HepG2 (cell line): ENCODE measurements around the gene ECEL1. TPM values are rescaled to one million over a fixed set of nuclear protein-coding genes. Genes with fewer than 3 reads are reported as not detected.

Experiments used
- CTCF ChIP-seq: sonication (generic); formaldehyde crosslinking; IDR thresholded peaks from 2 replicates; pipeline ENCODE4 v1.5.0; 2020; ENCODE audit warnings: mild to moderate bottlenecking, missing genetic modification reagents, moderate library complexity
- HOXA3 ChIP-seq: sonication (generic); formaldehyde crosslinking; IDR thresholded peaks from 2 replicates; pipeline ENCODE4 v1.5.0; 2020; ENCODE audit warnings: missing genetic modification reagents
- MED13 ChIP-seq: sonication (generic); formaldehyde crosslinking; IDR thresholded peaks from 2 replicates; pipeline ENCODE4 v1.5.0; 2020; ENCODE audit warnings: missing genetic modification reagents
- PAWR ChIP-seq: sonication (generic); formaldehyde crosslinking; IDR thresholded peaks from 2 replicates; pipeline ENCODE4 v1.4.0; 2020; ENCODE audit warnings: missing genetic modification reagents, mild to moderate bottlenecking, borderline replicate concordance
- THAP9 ChIP-seq: sonication (generic); formaldehyde crosslinking; IDR thresholded peaks from 2 replicates; pipeline ENCODE4; 2020; ENCODE audit warnings: missing genetic modification reagents, mild to moderate bottlenecking, borderline replicate concordance
- ZBTB4 ChIP-seq: sonication (generic); formaldehyde crosslinking; IDR thresholded peaks from 2 replicates; pipeline ENCODE4 v1.4.0; 2020; ENCODE audit warnings: missing genetic modification reagents, mild to moderate bottlenecking, borderline replicate concordance
- ZNF124 ChIP-seq: sonication (generic); formaldehyde crosslinking; IDR thresholded peaks from 2 replicates; pipeline ENCODE4 v1.4.0; 2020; ENCODE audit warnings: missing genetic modification reagents
- ZNF225 ChIP-seq: sonication (generic); formaldehyde crosslinking; IDR thresholded peaks from 2 replicates; pipeline ENCODE4 v1.4.0; 2020; ENCODE audit warnings: mild to moderate bottlenecking, missing genetic modification reagents
- ZNF543 ChIP-seq: sonication (generic); formaldehyde crosslinking; IDR thresholded peaks from 2 replicates; pipeline ENCODE4 v1.4.0; 2020; ENCODE audit warnings: mild to moderate bottlenecking, missing genetic modification reagents
- ZNF567 ChIP-seq: sonication (generic); formaldehyde crosslinking; IDR thresholded peaks from 2 replicates; pipeline ENCODE4 v1.8.1; 2023; ENCODE audit warnings: mild to moderate bottlenecking, missing genetic modification reagents, borderline replicate concordance
- polyA plus RNA-seq, 8 experiments: library from polyadenylated mRNA; depleted of rRNA in 3 of 8; stranded (reverse) in 7 of 8; unstranded in 1 of 8; fragments of >200 nt; fragmentation: Illumina TruSeq in 4 of 8; extraction: Trizol in 4 of 8; gene quantifications; 2 replicates each; pipeline versions ENCODE4 v1.2.1 to v1.2.3, GENCODE V29; 2011 to 2016; ENCODE audit warnings: low read depth in 4 of 8, missing spikeins in 1 of 8, mixed read lengths in 1 of 8; ENCODE audit not compliant: insufficient read depth in 1 of 8
- total RNA-seq, 5 experiments: library from RNA; depleted of rRNA; stranded (reverse); fragments of >200 nt; fragmentation: Illumina TruSeq; extraction: Trizol; gene quantifications; 2 replicates each; pipeline ENCODE4 v1.2.3, GENCODE V29; 2016; ENCODE audit warnings: low read depth in 1 of 5
- TF ChIP-seq, protein P1 (sequence below): sonication (generic); formaldehyde crosslinking; IDR thresholded peaks from 2 replicates; pipeline ENCODE4 v1.9.0; 2022; ENCODE audit warnings: missing genetic modification reagents, mild to moderate bottlenecking, borderline replicate concordance
- TF ChIP-seq, protein P2 (sequence below): IDR thresholded peaks from 2 replicates; pipeline ENCODE4 v1.6.1; 2016; ENCODE audit warnings: low read depth
- TF ChIP-seq, protein P3 (sequence below): sonication (generic); formaldehyde crosslinking; IDR thresholded peaks from 2 replicates; pipeline ENCODE4 v1.4.0; 2020; ENCODE audit warnings: mild to moderate bottlenecking, missing genetic modification reagents

ECEL1 gene
- total and polyA plus RNA-seq, 2 of the 13 experiments (the other 11 are each of a cell fraction or from before 2014, with no cell fraction given), result not detected

GRCh38 chr2:232526372-232526941 lies 38.8 kb upstream of the ECEL1 start (continued):
- TF ChIP-seq, protein P1, sequence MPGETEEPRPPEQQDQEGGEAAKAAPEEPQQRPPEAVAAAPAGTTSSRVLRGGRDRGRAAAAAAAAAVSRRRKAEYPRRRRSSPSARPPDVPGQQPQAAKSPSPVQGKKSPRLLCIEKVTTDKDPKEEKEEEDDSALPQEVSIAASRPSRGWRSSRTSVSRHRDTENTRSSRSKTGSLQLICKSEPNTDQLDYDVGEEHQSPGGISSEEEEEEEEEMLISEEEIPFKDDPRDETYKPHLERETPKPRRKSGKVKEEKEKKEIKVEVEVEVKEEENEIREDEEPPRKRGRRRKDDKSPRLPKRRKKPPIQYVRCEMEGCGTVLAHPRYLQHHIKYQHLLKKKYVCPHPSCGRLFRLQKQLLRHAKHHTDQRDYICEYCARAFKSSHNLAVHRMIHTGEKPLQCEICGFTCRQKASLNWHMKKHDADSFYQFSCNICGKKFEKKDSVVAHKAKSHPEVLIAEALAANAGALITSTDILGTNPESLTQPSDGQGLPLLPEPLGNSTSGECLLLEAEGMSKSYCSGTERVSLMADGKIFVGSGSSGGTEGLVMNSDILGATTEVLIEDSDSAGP, result peak; percentile 20; the same call in 1 of the 2 replicates
- TF ChIP-seq ZNF225, result 0 out of 2 replicates have a peak, but pooled peaks have one; percentile 49
- no peak for TF ChIP-seq HOXA3 (CRISPR knock-in tag)
- TF ChIP-seq, protein P2, sequence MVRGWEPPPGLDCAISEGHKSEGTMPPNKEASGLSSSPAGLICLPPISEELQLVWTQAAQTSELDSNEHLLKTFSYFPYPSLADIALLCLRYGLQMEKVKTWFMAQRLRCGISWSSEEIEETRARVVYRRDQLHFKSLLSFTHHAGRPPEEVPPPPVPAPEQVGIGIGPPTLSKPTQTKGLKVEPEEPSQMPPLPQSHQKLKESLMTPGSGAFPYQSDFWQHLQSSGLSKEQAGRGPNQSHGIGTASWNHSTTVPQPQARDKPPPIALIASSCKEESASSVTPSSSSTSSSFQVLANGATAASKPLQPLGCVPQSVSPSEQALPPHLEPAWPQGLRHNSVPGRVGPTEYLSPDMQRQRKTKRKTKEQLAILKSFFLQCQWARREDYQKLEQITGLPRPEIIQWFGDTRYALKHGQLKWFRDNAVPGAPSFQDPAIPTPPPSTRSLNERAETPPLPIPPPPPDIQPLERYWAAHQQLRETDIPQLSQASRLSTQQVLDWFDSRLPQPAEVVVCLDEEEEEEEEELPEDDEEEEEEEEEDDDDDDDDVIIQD (CRISPR knock-in tag), result no peak
- TF ChIP-seq PAWR (CRISPR knock-in tag), result no peak
- 0 out of 2 replicates have a peak, but pooled peaks have one; percentile 33 for TF ChIP-seq THAP9 (CRISPR knock-in tag)
- TF ChIP-seq ZNF567 (CRISPR knock-in tag), result 0 out of 2 replicates have a peak, but pooled peaks have one; percentile 45
- 0 out of 2 replicates have a peak, but pooled peaks have one; percentile 4 for TF ChIP-seq CTCF (CRISPR knock-in tag)
- TF ChIP-seq MED13 (CRISPR knock-in tag), result no peak
- TF ChIP-seq, protein P3, sequence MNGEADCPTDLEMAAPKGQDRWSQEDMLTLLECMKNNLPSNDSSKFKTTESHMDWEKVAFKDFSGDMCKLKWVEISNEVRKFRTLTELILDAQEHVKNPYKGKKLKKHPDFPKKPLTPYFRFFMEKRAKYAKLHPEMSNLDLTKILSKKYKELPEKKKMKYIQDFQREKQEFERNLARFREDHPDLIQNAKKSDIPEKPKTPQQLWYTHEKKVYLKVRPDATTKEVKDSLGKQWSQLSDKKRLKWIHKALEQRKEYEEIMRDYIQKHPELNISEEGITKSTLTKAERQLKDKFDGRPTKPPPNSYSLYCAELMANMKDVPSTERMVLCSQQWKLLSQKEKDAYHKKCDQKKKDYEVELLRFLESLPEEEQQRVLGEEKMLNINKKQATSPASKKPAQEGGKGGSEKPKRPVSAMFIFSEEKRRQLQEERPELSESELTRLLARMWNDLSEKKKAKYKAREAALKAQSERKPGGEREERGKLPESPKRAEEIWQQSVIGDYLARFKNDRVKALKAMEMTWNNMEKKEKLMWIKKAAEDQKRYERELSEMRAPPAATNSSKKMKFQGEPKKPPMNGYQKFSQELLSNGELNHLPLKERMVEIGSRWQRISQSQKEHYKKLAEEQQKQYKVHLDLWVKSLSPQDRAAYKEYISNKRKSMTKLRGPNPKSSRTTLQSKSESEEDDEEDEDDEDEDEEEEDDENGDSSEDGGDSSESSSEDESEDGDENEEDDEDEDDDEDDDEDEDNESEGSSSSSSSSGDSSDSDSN (CRISPR knock-in tag), result peak; percentile 16; the same call in 1 of the 2 replicates
- no peak for TF ChIP-seq ZBTB4 (CRISPR knock-in tag)
- TF ChIP-seq ZNF124 (CRISPR knock-in tag), result no peak
- no peak for TF ChIP-seq ZNF543
